ENCODE data around the gene NAA16. TPM values are rescaled to one million over a fixed set of nuclear protein-coding genes. Genes with fewer than 3 reads are reported as not detected.
"Not testable (repeated sequence)": the region's sequence is repeated elsewhere in the genome, so short reads cannot be mapped to it uniquely, and the experiment has no call there.

The NAA16 gene
- total RNA-seq, 1 experiment from 2014 or later = 9.8 TPM

- Histone ChIP-seq H3K9me2 (replicated peaks; ENCODE audit: low read length) (no peaks in the 10 kb centered on the region), H3K79me2 (ENCODE audit: low read length) (0 out of 2 replicates have a peak, but pooled peaks cover 4% of the 10 kb centered on the region), H3K9me3 (ENCODE audit: low read length) (no peaks in the 10 kb centered on the region), H2AFZ (ENCODE audit: low read length) (no peak overlapping the region), H3K4me3 (ENCODE audit: low read length) (no peak overlapping the region), H3K27ac (ENCODE audit: low read length) (no peak overlapping the region; the same call in 1 of the 2 replicates), H4K20me1 (ENCODE audit: low read length) (no peaks in the 10 kb centered on the region), H3F3A (ENCODE audit: low read length, unreplicated experiment) (no peaks in the 10 kb centered on the region), H3K36me3 (ENCODE audit: low read depth, low read length) (peaks cover 11% of the 10 kb centered on the region; the same call in 1 of the 2 replicates), H3K4me1 (ENCODE audit: insufficient read depth, low read length) (peaks cover 24% of the 10 kb centered on the region), H3K9ac (ENCODE audit: low read length) (no peak overlapping the region), H3K27me3 (ENCODE audit: low read length) (no peaks in the 10 kb centered on the region), H3K4me2 (ENCODE audit: low read length) (no peak overlapping the region)
- no TSS peak for BruUV-seq (replicated peaks)
- intact Hi-C loops (cut with micrococcal nuclease) = no loop called here
- ATAC-seq (no peak; the same call in none of the 2 replicates), DNase-seq (peak; percentile 71)
- POLR2A ChIA-PET (ENCODE audit: unreplicated experiment) = no interaction called here
- TF ChIP-seq EZH2 (IDR thresholded peaks at IDR 0.05; ENCODE audit: low read length, unreplicated experiment) (no peak), CTCF (conservative IDR thresholded peaks at IDR 0.05; ENCODE audit: low read depth, low read length) (peak; percentile 73)
- CTCF ChIA-PET = no interaction called here
Observed at GRCh38 chr13:41352935-41353840, 42.1 kb downstream of the NAA16 start.

- ChIA-PET POLR2A (ENCODE audit: unreplicated experiment) (no interaction called here), CTCF (no interaction called here)
- Histone ChIP-seq H3K9me3 (ENCODE audit: low read length) (no peaks in the 10 kb centered on the region), H3K4me2 (ENCODE audit: low read length) (no peak overlapping the region), H2AFZ (ENCODE audit: low read length) (no peak overlapping the region), H3K4me3 (ENCODE audit: low read length) (no peak overlapping the region), H3K36me3 (ENCODE audit: low read depth, low read length) (peaks cover 15% of the 10 kb centered on the region), H3K4me1 (ENCODE audit: insufficient read depth, low read length) (peaks cover 24% of the 10 kb centered on the region), H3K79me2 (ENCODE audit: low read length) (no peaks in the 10 kb centered on the region), H4K20me1 (ENCODE audit: low read length) (no peaks in the 10 kb centered on the region), H3K27ac (ENCODE audit: low read length) (no peak overlapping the region), H3F3A (ENCODE audit: low read length, unreplicated experiment) (no peaks in the 10 kb centered on the region), H3K27me3 (ENCODE audit: low read length) (no peaks in the 10 kb centered on the region), H3K9ac (ENCODE audit: low read length) (no peak overlapping the region), H3K9me2 (replicated peaks; ENCODE audit: low read length) (no peaks in the 10 kb centered on the region)
- TF ChIP-seq EZH2 (IDR thresholded peaks at IDR 0.05; ENCODE audit: low read length, unreplicated experiment) (no peak), CTCF (conservative IDR thresholded peaks at IDR 0.05; ENCODE audit: low read depth, low read length) (no peak), EZH2phosphoT487 (IDR thresholded peaks at IDR 0.05; ENCODE audit: borderline replicate concordance, low read length) (no peak)
- no TSS peak for BruUV-seq (replicated peaks)
- intact Hi-C loops (cut with micrococcal nuclease) = no loop called here
- ATAC-seq (no peak), DNase-seq (no peak)
Observed at GRCh38 chr13:41354416-41354815, 43.3 kb downstream of the NAA16 start.

- POLR2A ChIA-PET (ENCODE audit: unreplicated experiment); H4K20me1 ChIP-seq (ENCODE audit: low read length); DNase-seq; H3K9me2 ChIP-seq (replicated peaks; ENCODE audit: low read length); CTCF ChIA-PET; H3K9me3 ChIP-seq (ENCODE audit: low read length); ATAC-seq; H3K9ac ChIP-seq (ENCODE audit: low read length); BruUV-seq (replicated peaks); H3F3A ChIP-seq (ENCODE audit: low read length, unreplicated experiment); intact Hi-C loops (cut with micrococcal nuclease); H3K79me2 ChIP-seq (ENCODE audit: low read length); H3K27me3 ChIP-seq (ENCODE audit: low read length); H2AFZ ChIP-seq (ENCODE audit: low read length); H3K4me3 ChIP-seq (ENCODE audit: low read length): not testable (repeated sequence)
- Histone ChIP-seq H3K27ac (ENCODE audit: low read length) (peak overlapping the region; percentile 61), H3K4me2 (ENCODE audit: low read length) (peak overlapping the region; percentile 47), H3K4me1 (ENCODE audit: insufficient read depth, low read length) (peaks cover 24% of the 10 kb centered on the region), H3K36me3 (ENCODE audit: low read depth, low read length) (peaks cover 15% of the 10 kb centered on the region)
Observed at GRCh38 chr13:41356385-41356648, 45.2 kb downstream of the NAA16 start.
